Measurements from ENCODE around the gene CYFIP1. TPM values are rescaled to one million over a fixed set of nuclear protein-coding genes. Genes with fewer than 3 reads are reported as not detected.

CYFIP1 gene
- total and polyA plus RNA-seq, 7 donors = 45.0 to 99.6 (median 69.8) TPM

DNA sequence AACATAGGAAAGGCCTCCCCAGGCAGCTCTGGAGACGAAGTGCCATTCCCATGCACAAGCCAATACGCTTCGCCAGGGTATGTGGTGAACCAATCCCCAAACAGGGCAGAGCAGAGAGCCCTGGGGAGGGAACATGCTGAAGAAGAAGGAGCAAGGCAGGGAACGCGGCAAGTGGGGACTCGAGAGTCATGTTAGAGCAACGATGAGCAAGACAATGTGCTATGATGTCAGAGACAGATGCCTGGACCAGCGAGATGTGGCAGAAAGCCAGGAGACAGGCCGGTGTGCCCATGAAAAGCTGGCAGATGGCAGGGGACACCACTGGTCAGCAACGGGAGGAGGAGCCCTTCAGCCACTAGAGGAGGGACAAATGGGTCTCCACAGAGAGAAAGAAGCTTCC is 102.1 kb downstream of the CYFIP1 start:
- Histone ChIP-seq H3K4me3 (no peak overlapping the region), H3K27me3 (no peaks in the 10 kb centered on the region), H3K36me3 (peaks cover 38 to 100% (median 68%) of the 10 kb centered on the region in 4 donors), H3K9me3 (no peaks in the 10 kb centered on the region), H3K27ac (no peak overlapping the region), H3K4me1 (no peaks in the 10 kb centered on the region)
- DNase-seq = no peak
- intact Hi-C loops (cut with DNase I) = no loop called here
- 92 to 94% methylated on average over 10 of the region's 10 CpGs for WGBS, 2 donors
- TF ChIP-seq POLR2A (IDR thresholded peaks at IDR 0.05) (no peak), POLR2AphosphoS5 (IDR thresholded peaks at IDR 0.05) (no peak), EP300 (IDR thresholded peaks at IDR 0.05) (no peak)
- TF ChIP-seq, protein P1, sequence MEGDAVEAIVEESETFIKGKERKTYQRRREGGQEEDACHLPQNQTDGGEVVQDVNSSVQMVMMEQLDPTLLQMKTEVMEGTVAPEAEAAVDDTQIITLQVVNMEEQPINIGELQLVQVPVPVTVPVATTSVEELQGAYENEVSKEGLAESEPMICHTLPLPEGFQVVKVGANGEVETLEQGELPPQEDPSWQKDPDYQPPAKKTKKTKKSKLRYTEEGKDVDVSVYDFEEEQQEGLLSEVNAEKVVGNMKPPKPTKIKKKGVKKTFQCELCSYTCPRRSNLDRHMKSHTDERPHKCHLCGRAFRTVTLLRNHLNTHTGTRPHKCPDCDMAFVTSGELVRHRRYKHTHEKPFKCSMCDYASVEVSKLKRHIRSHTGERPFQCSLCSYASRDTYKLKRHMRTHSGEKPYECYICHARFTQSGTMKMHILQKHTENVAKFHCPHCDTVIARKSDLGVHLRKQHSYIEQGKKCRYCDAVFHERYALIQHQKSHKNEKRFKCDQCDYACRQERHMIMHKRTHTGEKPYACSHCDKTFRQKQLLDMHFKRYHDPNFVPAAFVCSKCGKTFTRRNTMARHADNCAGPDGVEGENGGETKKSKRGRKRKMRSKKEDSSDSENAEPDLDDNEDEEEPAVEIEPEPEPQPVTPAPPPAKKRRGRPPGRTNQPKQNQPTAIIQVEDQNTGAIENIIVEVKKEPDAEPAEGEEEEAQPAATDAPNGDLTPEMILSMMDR (IDR thresholded peaks at IDR 0.05) = no peak

DNA sequence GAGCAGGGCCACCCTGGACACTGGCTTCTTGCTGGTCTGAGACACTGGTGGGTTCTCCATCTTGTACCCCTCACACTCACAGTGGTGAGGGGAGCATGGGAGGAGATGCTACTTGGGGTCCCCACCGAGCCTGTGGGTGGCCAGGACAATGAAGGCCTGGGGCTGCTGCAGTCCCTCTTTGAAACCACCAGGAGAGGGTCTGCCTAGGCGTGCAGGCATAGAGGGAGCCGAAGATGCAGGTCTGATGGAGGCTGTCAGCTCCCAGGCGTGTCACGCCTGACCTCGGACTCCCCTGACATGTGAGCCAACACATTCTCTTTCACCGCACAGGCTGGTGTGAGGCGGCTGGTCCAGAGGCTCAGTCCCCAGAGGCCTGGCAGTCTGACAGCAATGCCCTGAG is 102.6 kb downstream of the CYFIP1 start:
- Histone ChIP-seq H3K27me3 (no peaks in the 10 kb centered on the region), H3K4me3 (no peak overlapping the region), H3K4me1 (no peaks in the 10 kb centered on the region), H3K27ac (no peak overlapping the region), H3K9me3 (no peaks in the 10 kb centered on the region), H3K36me3 (peaks cover 36 to 100% (median 71%) of the 10 kb centered on the region in 4 donors)
- WGBS, 2 donors = 95 to 97% methylated on average over 8 of the region's 8 CpGs
- TF ChIP-seq POLR2AphosphoS5 (IDR thresholded peaks at IDR 0.05) (no peak), POLR2A (IDR thresholded peaks at IDR 0.05) (no peak), EP300 (IDR thresholded peaks at IDR 0.05) (no peak)
- TF ChIP-seq, protein P1 (IDR thresholded peaks at IDR 0.05) = no peak
- DNase-seq = no peak
- intact Hi-C loops (cut with DNase I) = no loop called here

DNA sequence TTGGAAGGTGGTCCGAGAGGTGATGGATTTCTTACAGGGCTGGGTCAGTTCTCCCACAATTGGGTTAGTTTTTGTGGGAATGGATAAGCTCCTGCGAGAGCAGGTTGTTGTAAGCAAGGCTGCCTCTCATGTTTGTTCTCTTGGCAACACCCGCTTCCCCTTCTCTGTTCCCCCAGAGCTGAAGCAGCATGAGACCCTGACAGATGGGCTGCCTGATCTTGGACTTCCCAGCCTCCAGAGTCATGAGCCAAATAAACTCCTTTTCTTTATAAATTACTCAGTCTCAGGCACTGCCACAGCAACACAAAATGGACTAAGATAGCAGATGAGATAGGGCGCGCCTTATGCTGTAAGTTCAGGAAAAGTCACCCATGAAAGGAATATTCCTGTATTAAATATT is 103.1 kb downstream of the CYFIP1 start:
- no peaks in the 10 kb centered on the region for H3K9me3 ChIP-seq
- DNase-seq = no peak
- H3K27ac ChIP-seq = no peak overlapping the region
- H3K4me1 ChIP-seq = no peaks in the 10 kb centered on the region
- H3K4me3 ChIP-seq = no peak overlapping the region
- 96 to 99% methylated on average over 5 of the region's 5 CpGs for WGBS, 2 donors
- H3K36me3 ChIP-seq = peaks cover 31 to 100% (median 69%) of the 10 kb centered on the region in 4 donors
- no peaks in the 10 kb centered on the region for H3K27me3 ChIP-seq
- intact Hi-C loops (cut with DNase I) = no loop called here
- TF ChIP-seq POLR2A (IDR thresholded peaks at IDR 0.05) (no peak), EP300 (IDR thresholded peaks at IDR 0.05) (no peak), POLR2AphosphoS5 (IDR thresholded peaks at IDR 0.05) (no peak)
- TF ChIP-seq, protein P1 (IDR thresholded peaks at IDR 0.05) = no peak

DNA sequence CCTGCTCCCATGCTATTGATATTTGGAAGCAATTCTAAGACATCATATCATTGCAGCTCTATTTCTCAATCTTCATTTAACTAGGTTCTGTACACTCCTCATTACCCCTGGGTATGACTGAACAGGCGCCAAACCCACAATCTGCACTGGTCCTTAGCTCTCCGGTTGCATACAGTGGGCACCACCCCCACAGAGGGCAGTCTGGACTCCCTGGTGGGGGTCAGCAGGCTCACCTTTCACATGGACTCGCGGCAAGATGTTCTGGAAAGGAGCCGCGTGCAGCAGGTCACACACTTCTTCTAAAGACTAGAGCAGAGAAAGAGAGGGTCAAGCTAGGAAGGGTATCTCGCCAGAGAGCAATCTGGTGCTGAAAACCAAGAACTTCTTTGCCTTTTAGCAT is 105.2 kb downstream of the CYFIP1 start:
- Histone ChIP-seq H3K4me1 (no peaks in the 10 kb centered on the region), H3K27me3 (no peaks in the 10 kb centered on the region), H3K36me3 (peaks cover 19 to 100% (median 69%) of the 10 kb centered on the region in 4 donors), H3K9me3 (no peaks in the 10 kb centered on the region), H3K4me3 (no peak overlapping the region), H3K27ac (no peak overlapping the region)
- intact Hi-C loops (cut with DNase I) = no loop called here
- WGBS, 2 donors = 96 to 97% methylated on average over 7 of the region's 7 CpGs
- TF ChIP-seq POLR2AphosphoS5 (IDR thresholded peaks at IDR 0.05) (no peak), POLR2A (IDR thresholded peaks at IDR 0.05) (no peak), EP300 (IDR thresholded peaks at IDR 0.05) (no peak)
- TF ChIP-seq, protein P1 (IDR thresholded peaks at IDR 0.05) = no peak
- DNase-seq = no peak

DNA sequence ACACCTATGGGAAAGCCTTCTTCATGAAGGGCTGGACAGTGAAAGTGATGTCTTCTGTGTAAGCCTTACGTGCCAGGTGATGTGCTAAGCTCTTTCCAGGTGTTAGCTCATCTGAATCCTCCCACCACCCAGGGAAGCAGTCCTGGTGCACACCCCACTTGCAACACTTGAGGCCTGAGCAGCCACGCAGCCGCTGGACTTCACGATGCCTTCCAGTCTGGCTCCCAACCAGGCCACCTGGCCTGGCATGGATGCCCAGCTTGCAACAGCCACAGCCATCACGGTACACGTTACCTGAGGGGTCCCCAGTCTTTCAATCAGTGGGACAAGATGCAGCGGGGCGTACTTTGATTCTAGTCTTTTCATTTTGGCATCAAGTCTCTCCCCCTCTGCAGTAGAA is 105.9 kb downstream of the CYFIP1 start:
- no peak overlapping the region for H3K27ac ChIP-seq
- H3K27me3 ChIP-seq = no peaks in the 10 kb centered on the region
- WGBS, 2 donors = 97 to 98% methylated on average over 8 of the region's 8 CpGs
- DNase-seq = no peak
- H3K4me3 ChIP-seq = no peak overlapping the region
- peaks cover 0 to 1% (median under 1%) of the 10 kb centered on the region in 4 donors for H3K4me1 ChIP-seq
- peaks cover 19 to 100% (median 70%) of the 10 kb centered on the region in 4 donors for H3K36me3 ChIP-seq
- H3K9me3 ChIP-seq = no peaks in the 10 kb centered on the region
- no peak for TF ChIP-seq EP300 (IDR thresholded peaks at IDR 0.05)
- TF ChIP-seq POLR2A (IDR thresholded peaks at IDR 0.05) = no peak
- TF ChIP-seq, protein P1 (IDR thresholded peaks at IDR 0.05) = no peak
- no peak for TF ChIP-seq POLR2AphosphoS5 (IDR thresholded peaks at IDR 0.05)
- intact Hi-C loops (cut with DNase I) = no loop called here

Data from sigmoid colon (tissue), 7 donors.